HG02798 (cell line): ENCODE results near the gene CASD1.
A peak's percentile ranks its signal among the peaks of the same experiment; 100 is the strongest.

ENCODE experiments used
- ATAC-seq: cut with Tn5 transposase; IDR thresholded peaks from one replicate; pipeline ENCODE4 v1.9.1; 2021; ENCODE audit warnings: mild to moderate bottlenecking; ENCODE audit not compliant: unreplicated experiment, poor library complexity

The CASD1 gene

DNA sequence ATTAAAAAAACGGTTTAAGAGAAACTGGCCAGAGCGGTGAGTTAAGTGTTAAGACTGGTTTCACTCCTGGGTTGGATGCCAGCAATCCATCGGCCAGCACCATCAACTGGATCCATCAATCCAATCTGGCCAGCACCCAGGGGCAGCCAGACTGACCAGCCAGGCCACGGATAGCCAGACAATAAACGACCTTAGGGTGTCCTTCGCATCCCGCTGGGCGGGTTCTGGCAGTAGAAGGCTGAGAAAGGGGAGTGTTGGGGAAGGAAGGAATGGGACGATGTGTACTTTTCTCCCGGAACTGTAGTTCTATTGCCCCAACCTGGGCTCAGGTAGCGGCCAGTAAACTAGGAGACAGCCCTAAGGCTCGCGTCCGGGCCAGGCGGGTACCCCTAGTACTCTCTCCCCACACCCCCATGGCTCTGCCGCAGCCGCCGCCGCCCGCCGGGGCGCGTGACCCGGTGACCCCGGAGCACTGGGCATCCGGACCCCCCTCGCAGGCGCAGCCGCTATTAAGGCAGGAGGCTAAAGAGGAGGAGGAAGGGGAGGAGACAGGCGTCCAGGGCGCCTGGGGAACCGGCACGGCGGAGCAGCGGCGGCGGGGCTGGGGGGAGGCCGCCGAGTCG is at the start of gene CASD1:
Gene CASD1, plus strand, starts transcription at position 546 of the 623 bp plus-strand sequence. CDS start 276 bp downstream, outside the sequence.
- peak; percentile 77 for ATAC-seq

GRCh38 chr7:94466516-94466915 is 43.1 kb upstream of the CASD1 start:
- no peak for ATAC-seq

GRCh38 chr7:94471604-94472003 is 38.0 kb upstream of the CASD1 start:
- ATAC-seq, result no peak

GRCh38 chr7:94472608-94473007 is 37.0 kb upstream of the CASD1 start:
- peak; percentile 41 for ATAC-seq

- ATAC-seq, result no peak
Observed at GRCh38 chr7:94476251-94476840, 33.3 kb upstream of the CASD1 start.

GRCh38 chr7:94477878-94478277 is 31.7 kb upstream of the CASD1 start:
- ATAC-seq, result no peak

GRCh38 chr7:94478648-94479214 is 30.9 kb upstream of the CASD1 start:
- ATAC-seq, result no peak

GRCh38 chr7:94481279-94481678 is 28.3 kb upstream of the CASD1 start:
- ATAC-seq, result no peak

GRCh38 chr7:94482796-94483195 is 26.8 kb upstream of the CASD1 start:
- ATAC-seq, result no peak

GRCh38 chr7:94483843-94484242 is 25.8 kb upstream of the CASD1 start:
- no peak for ATAC-seq

- no peak for ATAC-seq
Observed at GRCh38 chr7:94486216-94486615, 23.4 kb upstream of the CASD1 start.

DNA sequence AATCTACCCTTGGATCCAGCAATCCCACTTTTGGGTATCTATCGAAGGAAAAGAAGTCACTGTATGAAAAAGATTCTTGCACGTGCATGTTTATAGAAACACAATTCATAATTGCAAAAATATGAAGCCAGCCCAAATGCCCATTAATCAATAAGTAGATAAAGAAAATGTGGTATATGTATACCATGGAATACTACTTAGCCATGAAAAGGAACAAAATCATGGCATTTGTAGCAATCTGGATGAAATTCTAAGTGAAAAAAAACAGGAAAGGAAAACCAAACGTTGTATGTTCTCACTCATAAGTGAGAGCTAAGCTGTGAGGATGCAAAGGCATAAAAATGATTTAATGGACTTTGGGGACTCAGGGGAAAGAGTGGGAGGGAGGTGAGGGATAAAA is 18.2 kb upstream of the CASD1 start:
- no peak for ATAC-seq

DNA sequence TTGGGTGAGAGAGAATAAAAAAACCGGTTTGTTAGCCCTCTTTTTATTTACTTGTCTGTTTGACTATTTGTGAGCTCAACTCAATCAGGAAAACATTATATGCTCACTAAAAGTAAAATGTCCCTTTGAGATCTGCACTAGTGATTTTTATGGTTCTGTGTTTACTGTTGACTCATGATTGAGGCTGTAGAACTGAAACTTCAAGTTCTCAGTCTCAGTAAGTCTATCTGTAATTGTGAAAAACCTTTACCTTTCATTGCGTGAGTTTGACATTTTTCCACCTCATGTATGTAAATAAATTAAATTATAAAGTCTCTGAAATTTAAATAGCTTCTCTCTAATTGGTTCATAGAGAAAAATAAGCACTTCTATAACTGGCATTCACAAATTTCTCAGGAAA is 17.0 kb upstream of the CASD1 start:
- peak; percentile 98 for ATAC-seq

- no peak for ATAC-seq
Observed at GRCh38 chr7:94497874-94498670, 11.5 kb upstream of the CASD1 start.

GRCh38 chr7:94498918-94499317 is 10.7 kb upstream of the CASD1 start:
- ATAC-seq, result no peak

DNA sequence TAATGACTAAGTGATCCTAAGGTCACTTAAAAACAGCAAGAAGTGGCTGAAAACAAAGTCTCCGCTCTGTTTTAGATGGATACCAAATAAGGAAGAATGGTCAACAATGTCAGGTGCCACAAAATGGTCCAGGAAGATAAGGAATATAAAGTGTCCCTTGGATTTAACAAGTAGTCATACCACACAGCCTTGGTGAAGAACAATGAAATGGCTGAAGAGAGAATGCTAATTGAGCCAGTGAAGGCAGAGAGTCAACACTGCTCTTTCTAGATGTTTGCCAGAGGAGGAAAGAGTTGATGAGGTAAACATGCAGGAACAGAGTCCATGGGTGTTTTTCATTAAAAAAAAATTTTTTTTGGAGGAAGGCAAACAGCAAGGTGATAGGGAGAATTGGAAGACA is 2.1 kb upstream of the CASD1 start:
- ATAC-seq, result no peak

DNA sequence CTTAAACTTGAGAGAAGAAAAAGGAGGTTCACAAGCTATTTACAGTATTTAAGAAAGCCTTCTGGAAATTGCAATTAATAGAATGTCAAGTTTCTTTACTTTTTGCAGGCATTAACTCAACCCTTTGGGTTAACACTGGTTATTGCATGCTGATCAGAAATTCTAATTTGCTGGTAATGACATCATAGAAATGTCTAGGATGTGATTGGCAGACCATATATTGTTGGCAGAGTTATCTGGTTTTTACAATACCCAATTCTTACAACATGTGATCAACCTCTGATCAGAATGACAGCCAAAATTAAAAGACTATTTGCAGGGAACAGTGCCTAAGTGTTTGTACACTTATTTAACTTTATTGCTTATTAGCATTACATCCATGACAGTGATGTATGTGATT is 1.6 kb upstream of the CASD1 start:
- ATAC-seq, result no peak

- peak; percentile 78 for ATAC-seq
Observed at GRCh38 chr7:94509887-94510581, 425 bp downstream of the CASD1 start.

DNA sequence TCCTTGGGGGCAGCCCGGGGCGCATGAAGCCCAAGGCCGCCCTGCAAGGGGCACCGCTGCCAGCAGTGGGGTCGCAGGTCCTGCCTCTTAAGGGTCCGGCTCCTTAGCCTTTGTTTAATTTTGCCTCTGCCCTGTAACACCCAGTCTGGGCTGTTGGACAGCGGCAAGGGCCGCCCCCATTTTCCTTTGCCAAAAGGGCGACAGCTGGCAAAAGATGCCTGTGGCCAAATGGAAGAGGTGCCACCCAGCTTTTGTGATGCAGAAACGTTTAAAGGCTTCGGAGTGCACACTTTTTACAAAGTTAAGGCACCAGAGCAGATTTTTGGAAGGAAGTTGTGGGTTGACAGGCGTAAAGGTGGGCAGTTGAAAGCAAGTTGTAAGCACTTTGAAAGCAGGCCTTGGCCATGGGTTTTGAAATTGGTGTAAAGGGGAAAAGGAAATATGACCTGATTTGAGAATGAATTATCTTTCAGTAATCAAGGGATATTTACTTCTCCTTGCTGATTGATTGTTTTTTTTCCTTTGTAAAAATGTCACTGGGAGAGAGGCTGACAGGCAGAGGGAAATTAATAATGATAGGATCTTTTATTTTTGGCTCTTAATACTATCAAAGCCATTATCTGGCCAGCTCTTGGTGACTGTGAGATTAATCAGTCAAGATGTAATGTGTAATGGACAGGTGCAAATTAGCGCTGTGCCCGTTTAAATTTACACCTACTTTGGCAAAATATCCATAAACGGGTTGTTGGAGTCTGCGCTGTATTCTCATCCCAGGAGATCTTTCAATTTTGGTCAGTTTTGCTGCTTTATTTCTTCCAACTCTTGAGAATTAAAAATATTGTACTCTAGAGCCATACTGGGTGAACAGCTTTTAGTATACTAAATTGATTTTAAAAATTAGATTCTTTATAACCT is 1.2 kb downstream of the CASD1 start:
- peak; percentile 18 for ATAC-seq

DNA sequence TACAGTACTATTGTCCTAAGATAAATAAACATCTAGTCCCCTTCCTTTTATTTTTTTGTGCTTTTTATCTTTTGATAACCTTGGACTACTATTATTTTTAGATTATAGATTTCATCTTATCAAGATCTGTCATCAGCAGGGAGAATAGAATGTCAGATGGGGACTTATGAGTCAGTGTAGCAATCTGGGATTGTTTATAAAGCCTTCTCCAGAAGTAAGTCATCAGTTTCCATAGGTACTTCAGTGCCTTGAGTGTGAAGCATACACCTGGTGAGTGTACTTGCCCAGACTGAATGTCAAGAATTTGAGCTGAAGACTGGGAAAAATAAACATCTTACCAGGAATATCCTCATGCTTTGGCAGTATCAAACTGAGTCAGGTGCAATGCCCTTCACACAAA is 2.1 kb downstream of the CASD1 start:
- ATAC-seq, result no peak
